ENCODE results near the gene COL28A1. TPM values are rescaled to one million over a fixed set of nuclear protein-coding genes. Genes with fewer than 3 reads are reported as not detected.

Gene COL28A1
- total RNA-seq, 5 donors from 2014 or later (not counting 1 experiment from before 2014, with no cell fraction given): 0.09 to 0.23 (median 0.19) TPM; not detected in 1

GRCh38 chr7:7533831-7534430, 1.7 kb downstream of the COL28A1 start:
- Mint-ChIP-seq H3K27ac (no peak overlapping the region), H3K4me1 (no peaks in the 10 kb centered on the region), H3K36me3 (no peaks in the 10 kb centered on the region), H3K9me3 (no peaks in the 10 kb centered on the region), H3K4me3 (no peak overlapping the region), H3K27me3 (peaks cover 4 to 12% of the 10 kb centered on the region in 2 donors)
- no peaks in the 10 kb centered on the region for H3K9me3 ChIP-seq
- no peaks in the 10 kb centered on the region for H3K27me3 ChIP-seq (replicated peaks in 1 of 2; ENCODE audit: control insufficient read depth in 2 of 2, extremely low read depth in 1 of 2, insufficient read depth in 2 of 2, low read length in 1 of 2)
- no peak overlapping the region for H3K4me3 ChIP-seq (ENCODE audit: control insufficient read depth in 1 of 2, extremely low read depth in 1 of 2, low read length in 1 of 2)
- ATAC-seq (replicated peaks in 1 of 4) (no peak), DNase-seq (no peak)
- H3K27ac ChIP-seq (ENCODE audit: low read length): no peak overlapping the region
- no peaks in the 10 kb centered on the region for H3K4me1 ChIP-seq (ENCODE audit: control insufficient read depth in 1 of 2, extremely low read depth in 1 of 2, insufficient read depth in 2 of 2, low read length in 2 of 2)
- 86% methylated on average over 1 of the region's 3 CpGs for WGBS (ENCODE audit: insufficient coverage)
- POLR2A ChIA-PET: no interaction called here
- CTCF ChIA-PET: no interaction called here
- no peaks in the 10 kb centered on the region for H3K36me3 ChIP-seq (ENCODE audit: control insufficient read depth in 2 of 2, extremely low read depth in 1 of 2, insufficient read depth in 1 of 2, low read length in 1 of 2)

GRCh38 chr7:7529328-7529727, 6.3 kb downstream of the COL28A1 start:
- no peak overlapping the region for H3K27ac Mint-ChIP-seq
- Histone ChIP-seq H3K9me3 (no peaks in the 10 kb centered on the region), H3K27me3 (replicated peaks in 1 of 2; ENCODE audit: control insufficient read depth in 2 of 2, extremely low read depth in 1 of 2, insufficient read depth in 2 of 2, low read length in 1 of 2) (no peaks in the 10 kb centered on the region), H3K27ac (ENCODE audit: low read length) (no peak overlapping the region), H3K36me3 (ENCODE audit: control insufficient read depth in 2 of 2, extremely low read depth in 1 of 2, insufficient read depth in 1 of 2, low read length in 1 of 2) (no peaks in the 10 kb centered on the region), H3K4me1 (ENCODE audit: control insufficient read depth in 1 of 2, extremely low read depth in 1 of 2, insufficient read depth in 2 of 2, low read length in 2 of 2) (no peaks in the 10 kb centered on the region), H3K4me3 (ENCODE audit: control insufficient read depth in 1 of 2, extremely low read depth in 1 of 2, low read length in 1 of 2) (no peak overlapping the region)
- peaks cover 6 to 8% of the 10 kb centered on the region in 2 donors for H3K27me3 Mint-ChIP-seq
- WGBS (ENCODE audit: insufficient coverage): 94% methylated on average over 2 of the region's 4 CpGs
- H3K4me3 Mint-ChIP-seq: no peak overlapping the region
- POLR2A ChIA-PET: interaction anchor here in 1 of 2 donors (0.6 kb wide), 1 partner anchor 279 kb away, joined by 4 read pairs; no protein-coding TSS in a partner anchor
- H3K36me3 Mint-ChIP-seq: no peaks in the 10 kb centered on the region
- no peaks in the 10 kb centered on the region for H3K9me3 Mint-ChIP-seq
- ATAC-seq (replicated peaks in 1 of 4): no peak
- CTCF ChIA-PET: no interaction called here
- no peak for DNase-seq
- no peaks in the 10 kb centered on the region for H3K4me1 Mint-ChIP-seq

GRCh38 chr7:7527047-7527446, 8.6 kb downstream of the COL28A1 start:
- no peaks in the 10 kb centered on the region for H3K9me3 Mint-ChIP-seq
- H3K4me1 Mint-ChIP-seq: no peaks in the 10 kb centered on the region
- H3K4me3 Mint-ChIP-seq: no peak overlapping the region
- Histone ChIP-seq H3K4me3 (ENCODE audit: control insufficient read depth in 1 of 2, extremely low read depth in 1 of 2, low read length in 1 of 2) (no peak overlapping the region), H3K27me3 (replicated peaks in 1 of 2; ENCODE audit: control insufficient read depth in 2 of 2, extremely low read depth in 1 of 2, insufficient read depth in 2 of 2, low read length in 1 of 2) (no peaks in the 10 kb centered on the region), H3K9me3 (no peaks in the 10 kb centered on the region), H3K27ac (ENCODE audit: low read length) (no peak overlapping the region), H3K4me1 (ENCODE audit: control insufficient read depth in 1 of 2, extremely low read depth in 1 of 2, insufficient read depth in 2 of 2, low read length in 2 of 2) (no peaks in the 10 kb centered on the region), H3K36me3 (ENCODE audit: control insufficient read depth in 2 of 2, extremely low read depth in 1 of 2, insufficient read depth in 1 of 2, low read length in 1 of 2) (no peaks in the 10 kb centered on the region)
- ChIA-PET POLR2A (no interaction called here), CTCF (no interaction called here)
- H3K27ac Mint-ChIP-seq: no peak overlapping the region
- H3K36me3 Mint-ChIP-seq: no peaks in the 10 kb centered on the region
- WGBS (ENCODE audit: insufficient coverage): 86% methylated on average over 2 of the region's 3 CpGs
- H3K27me3 Mint-ChIP-seq: peaks cover 0 to 2% of the 10 kb centered on the region in 2 donors
- no peak for ATAC-seq (replicated peaks in 1 of 4)
- no peak for DNase-seq

GRCh38 chr7:7526006-7526405, 9.7 kb downstream of the COL28A1 start:
- Histone ChIP-seq H3K36me3 (ENCODE audit: control insufficient read depth in 2 of 2, extremely low read depth in 1 of 2, insufficient read depth in 1 of 2, low read length in 1 of 2) (no peaks in the 10 kb centered on the region), H3K27me3 (replicated peaks in 1 of 2; ENCODE audit: control insufficient read depth in 2 of 2, extremely low read depth in 1 of 2, insufficient read depth in 2 of 2, low read length in 1 of 2) (no peaks in the 10 kb centered on the region), H3K4me1 (ENCODE audit: control insufficient read depth in 1 of 2, extremely low read depth in 1 of 2, insufficient read depth in 2 of 2, low read length in 2 of 2) (no peaks in the 10 kb centered on the region), H3K9me3 (no peaks in the 10 kb centered on the region), H3K27ac (ENCODE audit: low read length) (no peak overlapping the region), H3K4me3 (ENCODE audit: control insufficient read depth in 1 of 2, extremely low read depth in 1 of 2, low read length in 1 of 2) (no peak overlapping the region)
- Mint-ChIP-seq H3K36me3 (no peaks in the 10 kb centered on the region), H3K27me3 (peaks cover 0 to 2% of the 10 kb centered on the region in 2 donors), H3K4me1 (no peaks in the 10 kb centered on the region), H3K27ac (no peak overlapping the region), H3K4me3 (no peak overlapping the region), H3K9me3 (no peaks in the 10 kb centered on the region)
- POLR2A ChIA-PET: no interaction called here
- CTCF ChIA-PET: interaction anchor here in 1 of 2 donors (1.0 kb wide), 1 partner anchor 87 kb away, joined by 3 read pairs; no protein-coding TSS in a partner anchor
- DNase-seq (no peak), ATAC-seq (replicated peaks in 1 of 4) (no peak)
- WGBS (ENCODE audit: insufficient coverage): no CpG with 5 or more reads among the region's 2 CpGs

GRCh38 chr7:7524121-7524520, 11.6 kb downstream of the COL28A1 start:
- ChIA-PET CTCF (interaction anchor here in 1 of 2 donors (0.6 kb wide), 1 partner anchor 421 kb away, joined by 3 read pairs; no protein-coding TSS in a partner anchor), POLR2A (no interaction called here)
- ATAC-seq (replicated peaks in 1 of 4) (no peak), DNase-seq (no peak)
- no peaks in the 10 kb centered on the region for H3K4me1 ChIP-seq (ENCODE audit: control insufficient read depth in 1 of 2, extremely low read depth in 1 of 2, insufficient read depth in 2 of 2, low read length in 2 of 2)
- Mint-ChIP-seq H3K9me3 (no peaks in the 10 kb centered on the region), H3K27ac (no peak overlapping the region), H3K27me3 (peaks cover 0 to 2% of the 10 kb centered on the region in 2 donors), H3K36me3 (no peaks in the 10 kb centered on the region), H3K4me1 (no peaks in the 10 kb centered on the region), H3K4me3 (no peak overlapping the region)
- no peaks in the 10 kb centered on the region for H3K36me3 ChIP-seq (ENCODE audit: control insufficient read depth in 2 of 2, extremely low read depth in 1 of 2, insufficient read depth in 1 of 2, low read length in 1 of 2)
- no peak overlapping the region for H3K4me3 ChIP-seq (ENCODE audit: control insufficient read depth in 1 of 2, extremely low read depth in 1 of 2, low read length in 1 of 2)
- no peak overlapping the region for H3K27ac ChIP-seq (ENCODE audit: low read length)
- no peaks in the 10 kb centered on the region for H3K9me3 ChIP-seq
- WGBS (ENCODE audit: insufficient coverage): no CpG with 5 or more reads among the region's 3 CpGs
- no peaks in the 10 kb centered on the region for H3K27me3 ChIP-seq (replicated peaks in 1 of 2; ENCODE audit: control insufficient read depth in 2 of 2, extremely low read depth in 1 of 2, insufficient read depth in 2 of 2, low read length in 1 of 2)

- ATAC-seq (replicated peaks in 1 of 4) (no peak), DNase-seq (no peak)
- no peaks in the 10 kb centered on the region for H3K9me3 ChIP-seq
- no peak overlapping the region for H3K4me3 Mint-ChIP-seq
- CTCF ChIA-PET: interaction anchor here in 1 of 2 donors (0.6 kb wide), 1 partner anchor 167 kb away, joined by 7 read pairs; no protein-coding TSS in a partner anchor
- no peaks in the 10 kb centered on the region for H3K4me1 ChIP-seq (ENCODE audit: control insufficient read depth in 1 of 2, extremely low read depth in 1 of 2, insufficient read depth in 2 of 2, low read length in 2 of 2)
- WGBS (ENCODE audit: insufficient coverage): no CpG with 5 or more reads among the region's 3 CpGs
- H3K36me3 Mint-ChIP-seq: no peaks in the 10 kb centered on the region
- no peaks in the 10 kb centered on the region for H3K36me3 ChIP-seq (ENCODE audit: control insufficient read depth in 2 of 2, extremely low read depth in 1 of 2, insufficient read depth in 1 of 2, low read length in 1 of 2)
- no peaks in the 10 kb centered on the region for H3K9me3 Mint-ChIP-seq
- H3K4me1 Mint-ChIP-seq: no peaks in the 10 kb centered on the region
- no peak overlapping the region for H3K27ac ChIP-seq (ENCODE audit: low read length)
- peaks cover 0 to 4% of the 10 kb centered on the region in 2 donors for H3K27me3 Mint-ChIP-seq
- no peak overlapping the region for H3K4me3 ChIP-seq (ENCODE audit: control insufficient read depth in 1 of 2, extremely low read depth in 1 of 2, low read length in 1 of 2)
- POLR2A ChIA-PET: interaction anchor here (0.6 kb wide), 3 partner anchors 48 to 475 kb away, joined by 3 to 5 read pairs (median 4); no protein-coding TSS in a partner anchor
- no peak overlapping the region for H3K27ac Mint-ChIP-seq
- H3K27me3 ChIP-seq (replicated peaks in 1 of 2; ENCODE audit: control insufficient read depth in 2 of 2, extremely low read depth in 1 of 2, insufficient read depth in 2 of 2, low read length in 1 of 2): no peaks in the 10 kb centered on the region
Measured at GRCh38 chr7:7522421-7522820, 13.3 kb downstream of the COL28A1 start.

All from T-cell (primary cell).